Endometrial microvascular endothelial cells (primary cell): Measurements from ENCODE around the gene ACOT7. TPM values are rescaled to one million over a fixed set of nuclear protein-coding genes. Genes with fewer than 3 reads are reported as not detected.

Source experiments
- in situ Hi-C: cut with HindIII; loops from 2 replicates; pipeline ENCODE4 v1.10.0; 2017; ENCODE audit warnings: low sequenced_read_pairs, low pct_unique_long_range_greater_than_20kb; ENCODE audit errors: inconsistent ontology term
- total RNA-seq: library from RNA; depleted of rRNA; stranded (reverse); fragments of >200 nt; gene quantifications from one replicate; pipeline ENCODE4 v1.2.3, GENCODE V29; 2015; ENCODE audit errors: inconsistent ontology term

ACOT7 gene
- total RNA-seq, 1 donor from 2014 or later: 101 TPM

DNA sequence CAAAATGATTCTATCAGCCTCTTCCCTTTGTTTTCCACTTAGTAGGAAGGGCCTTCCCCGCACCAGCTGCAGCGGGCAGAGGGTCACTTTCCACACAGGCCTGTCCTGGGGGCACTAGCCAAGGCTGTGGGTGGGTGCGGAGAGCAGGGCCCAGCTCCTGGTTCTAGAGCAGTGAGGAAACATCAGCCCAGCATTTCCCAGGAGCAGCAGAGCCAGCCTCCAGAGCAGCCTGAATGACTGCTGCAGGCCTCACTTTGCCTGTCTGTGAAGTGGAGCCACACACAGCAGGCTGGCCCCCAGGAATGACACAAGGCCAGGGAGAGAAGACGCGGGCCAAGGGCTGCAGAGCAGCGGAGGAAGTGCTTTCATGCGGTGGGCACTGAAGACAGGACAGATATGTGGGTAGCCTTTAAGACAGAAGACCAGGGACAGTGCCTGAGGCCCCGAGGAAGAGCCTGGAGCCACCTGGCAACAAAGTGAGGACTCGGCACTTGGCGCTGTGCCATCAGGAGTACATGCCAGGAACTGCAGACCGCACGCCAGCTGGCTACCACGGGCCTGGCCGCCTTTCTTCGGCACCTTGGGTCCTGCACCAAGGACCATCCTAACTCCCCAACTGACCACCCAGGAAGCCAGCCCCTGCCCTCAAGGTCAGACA, 42.0 kb downstream of the ACOT7 start:
- in situ Hi-C loops: no loop called here

DNA sequence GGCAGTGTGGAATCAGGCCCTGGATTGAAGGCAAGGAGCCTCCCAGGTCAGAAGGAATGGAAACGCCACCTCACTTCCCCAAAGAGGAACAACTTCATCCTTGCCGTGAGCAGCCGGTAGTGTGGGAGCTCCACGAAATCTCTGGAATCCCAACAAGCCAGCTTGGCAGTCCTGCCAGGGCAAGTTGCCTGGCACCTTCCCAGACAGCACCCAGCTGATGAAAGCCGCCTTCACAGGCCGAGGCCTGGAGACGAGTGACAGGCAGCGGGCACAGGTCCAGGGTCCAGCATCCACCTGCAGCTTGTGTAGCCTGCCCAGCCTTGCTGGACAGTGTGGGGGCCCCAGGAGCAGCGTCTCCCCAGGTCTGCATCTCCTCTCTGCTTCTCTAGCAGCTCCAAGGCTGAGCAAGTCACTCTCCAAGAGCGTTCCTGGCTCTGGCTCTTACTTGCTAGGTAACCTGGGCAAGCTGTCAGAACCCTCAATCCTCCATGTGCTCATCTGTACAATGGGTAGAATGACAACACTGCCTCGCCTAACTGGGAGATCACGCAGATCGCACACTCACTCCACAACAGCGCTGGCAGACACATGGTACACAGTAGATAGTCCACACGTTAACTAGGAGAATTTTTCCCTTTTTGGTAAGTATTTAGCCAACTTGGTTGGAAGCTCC, 43.0 kb downstream of the ACOT7 start:
- in situ Hi-C loops: no loop called here

DNA sequence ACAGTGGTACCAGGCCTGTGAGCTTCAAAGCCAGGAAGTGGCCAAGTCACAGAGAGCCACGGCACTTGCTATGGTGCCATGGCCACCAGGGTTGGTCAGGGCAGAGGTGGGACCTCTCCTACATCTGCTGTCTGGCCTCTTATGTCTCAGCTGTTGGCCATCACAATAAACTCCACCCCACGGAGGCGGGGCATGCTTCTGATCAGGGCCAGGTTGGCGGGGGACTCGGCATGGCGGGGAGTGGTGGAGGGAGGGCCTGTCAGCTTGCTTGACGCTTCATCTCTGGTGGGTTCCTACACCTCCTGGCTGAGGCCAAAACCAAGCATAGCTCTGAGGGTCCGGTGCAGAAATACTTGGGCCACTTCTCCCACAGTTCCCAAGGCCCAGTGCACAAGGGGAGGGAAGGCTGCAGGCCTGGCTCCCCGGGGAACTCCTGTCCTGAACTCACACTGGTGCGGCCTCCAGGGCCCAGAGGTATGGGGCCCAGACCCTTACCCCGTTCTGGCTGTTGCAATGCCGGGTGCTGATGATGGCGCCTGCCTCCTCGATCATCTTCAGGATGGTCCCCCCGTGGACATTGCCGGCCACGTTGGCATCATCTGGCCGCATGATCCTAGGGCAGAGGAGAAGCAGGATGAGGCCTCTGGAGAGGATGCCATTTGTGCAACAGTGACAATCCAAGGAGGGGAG, 44.2 kb downstream of the ACOT7 start:
- in situ Hi-C loops: no loop called here

DNA sequence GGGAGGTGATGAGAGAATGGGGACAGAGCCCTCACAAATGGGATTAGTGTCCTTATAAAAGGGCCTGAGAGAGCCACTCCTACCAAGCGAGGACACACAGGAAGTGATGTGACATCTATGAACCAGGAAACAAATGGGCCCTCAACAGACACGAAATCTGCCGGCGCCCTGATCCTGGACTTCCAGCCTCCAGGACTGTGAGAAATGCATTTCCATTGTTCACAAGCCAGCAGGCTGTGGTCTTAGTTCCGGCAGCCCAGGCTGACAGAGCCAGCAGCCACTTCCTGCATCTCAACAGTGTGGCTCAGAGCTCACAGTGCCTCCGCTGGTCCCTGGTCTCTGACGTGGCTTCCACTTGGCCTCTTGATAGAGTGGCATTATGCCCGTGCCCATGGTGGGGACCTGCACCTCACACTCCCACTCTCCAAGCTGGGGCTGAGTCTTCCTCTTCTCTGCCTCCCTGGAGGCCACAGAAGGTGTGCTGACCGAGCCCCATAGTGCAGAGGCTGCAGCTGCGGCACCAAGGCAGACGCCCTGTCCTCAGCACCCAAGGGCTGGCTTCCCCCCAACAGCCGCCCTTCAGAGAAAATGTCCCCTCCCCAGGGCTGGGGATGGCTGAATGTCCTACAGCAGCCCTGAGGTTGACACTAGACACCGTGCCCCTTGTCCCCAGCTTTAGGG, 44.9 kb downstream of the ACOT7 start:
- in situ Hi-C loops: no loop called here

DNA sequence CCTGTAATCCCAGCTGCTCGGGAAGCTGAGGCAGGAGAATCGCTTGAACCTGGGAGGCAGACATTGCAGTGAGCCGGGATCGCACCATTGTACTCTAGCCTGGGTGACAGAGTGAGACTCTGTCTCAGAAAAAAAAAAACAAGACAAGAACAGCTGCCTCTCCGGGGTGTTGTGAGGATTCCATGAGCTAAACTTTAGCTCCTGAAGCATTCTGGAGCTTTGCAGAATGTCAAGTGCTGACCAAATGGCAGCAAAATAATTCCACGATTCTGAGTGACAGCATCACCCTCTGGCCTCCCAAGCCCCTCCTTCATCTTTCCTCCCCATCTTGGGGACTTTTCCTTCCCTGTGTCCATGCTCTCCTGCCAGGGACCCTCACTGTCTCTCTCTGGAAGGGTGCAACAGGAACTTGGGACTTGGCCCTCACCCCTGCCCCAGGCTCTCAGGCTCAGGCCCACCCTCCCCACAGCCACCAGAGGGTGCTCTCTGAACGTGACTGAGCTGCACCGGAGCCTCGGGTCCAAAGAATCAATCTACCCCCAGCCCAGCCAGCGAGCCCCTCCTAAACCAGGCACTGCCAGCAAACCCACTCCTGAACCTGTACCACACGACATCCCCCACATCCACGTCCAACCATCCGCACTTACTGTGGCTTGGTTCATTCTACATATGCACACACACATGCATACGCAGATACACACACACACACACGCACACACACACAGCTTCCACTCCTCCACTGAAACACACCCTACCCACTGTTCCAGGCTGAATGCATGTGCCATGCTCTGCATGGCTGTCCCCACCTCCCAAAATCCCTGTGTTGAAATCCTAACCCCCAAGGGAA, 45.7 kb downstream of the ACOT7 start:
- in situ Hi-C loops: no loop called here

DNA sequence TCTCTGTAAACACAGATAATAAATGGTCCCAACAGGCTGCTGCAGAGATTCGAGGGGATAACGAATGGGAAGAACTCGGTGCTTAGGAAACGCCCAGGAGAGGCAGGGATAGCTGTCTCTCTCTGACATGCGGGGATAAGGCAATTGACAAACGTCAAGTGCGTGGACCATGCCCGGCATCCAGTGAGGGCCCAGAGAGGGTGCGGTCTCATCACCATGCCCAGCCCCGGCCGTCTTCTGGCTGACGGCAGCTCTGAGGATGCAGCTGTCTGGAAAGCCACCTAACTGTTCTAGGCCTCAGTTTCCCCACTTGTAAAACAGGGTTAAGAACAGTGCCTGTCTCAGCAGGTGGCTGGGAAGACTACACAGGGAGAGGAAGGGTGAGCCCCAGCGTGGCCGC, 48.1 kb downstream of the ACOT7 start:
- in situ Hi-C loops: no loop called here

DNA sequence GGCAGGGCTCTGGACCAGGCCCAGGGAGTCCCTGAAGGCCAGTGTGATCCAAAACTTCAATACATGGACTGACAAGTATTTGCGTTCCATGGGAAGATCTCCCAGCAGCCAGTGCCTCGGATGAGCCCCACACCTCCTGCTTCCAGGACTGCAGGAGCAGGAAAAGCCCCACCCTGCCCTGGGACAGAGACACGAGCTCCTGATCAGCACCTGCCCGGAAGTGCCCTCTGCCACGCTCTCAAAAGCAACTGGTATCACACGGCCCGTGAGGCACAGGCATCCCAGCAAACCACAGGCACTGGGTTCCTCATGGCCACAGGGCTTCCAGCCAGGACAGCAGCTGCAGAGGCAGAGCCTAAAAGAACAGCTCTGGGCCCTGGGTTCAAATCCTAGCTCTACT, 48.6 kb downstream of the ACOT7 start:
- in situ Hi-C loops: no loop called here

DNA sequence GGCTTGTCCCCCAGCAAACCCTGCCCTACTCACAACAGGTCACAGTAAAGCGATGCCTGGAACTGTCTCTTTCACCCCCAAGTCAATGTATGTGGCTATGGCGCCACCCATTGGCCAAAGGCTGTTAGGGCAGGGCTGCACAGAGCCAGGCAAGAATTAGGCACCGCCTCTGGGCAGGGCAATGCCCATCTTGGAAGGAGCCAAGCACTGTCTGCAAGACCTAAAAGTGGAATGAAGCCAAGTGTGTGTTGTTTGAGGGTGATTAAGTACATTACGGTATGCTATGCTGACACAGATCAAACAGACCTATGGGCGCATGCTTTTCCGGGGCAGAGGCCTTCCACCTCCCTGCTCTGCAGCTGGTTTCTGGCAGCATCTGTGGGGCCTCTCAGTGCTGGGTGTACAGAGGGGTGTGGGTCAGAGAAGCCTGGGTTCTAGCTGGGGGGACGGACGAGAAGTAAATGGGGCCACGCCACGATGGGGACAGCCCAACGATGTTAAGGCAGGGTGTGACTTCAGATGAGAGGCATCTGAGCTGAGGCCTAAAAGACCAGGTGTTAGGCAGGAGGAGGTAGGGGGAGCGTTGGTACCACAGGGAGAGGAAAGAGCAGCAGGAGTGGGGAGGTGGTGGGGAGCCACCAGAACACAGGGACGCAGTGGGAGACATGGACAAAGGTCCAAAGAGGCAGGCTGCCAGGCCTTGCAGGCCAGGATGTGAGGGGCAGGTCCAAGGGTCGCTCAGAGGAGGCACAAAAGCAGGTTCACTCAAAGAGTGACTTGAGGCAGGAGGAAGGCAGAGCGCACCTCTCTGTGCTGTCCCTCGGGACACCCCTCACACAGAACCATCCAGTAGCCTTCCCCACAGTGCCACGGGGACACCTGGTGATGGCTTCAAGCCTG, 49.8 kb downstream of the ACOT7 start:
- in situ Hi-C loops: no loop called here

DNA sequence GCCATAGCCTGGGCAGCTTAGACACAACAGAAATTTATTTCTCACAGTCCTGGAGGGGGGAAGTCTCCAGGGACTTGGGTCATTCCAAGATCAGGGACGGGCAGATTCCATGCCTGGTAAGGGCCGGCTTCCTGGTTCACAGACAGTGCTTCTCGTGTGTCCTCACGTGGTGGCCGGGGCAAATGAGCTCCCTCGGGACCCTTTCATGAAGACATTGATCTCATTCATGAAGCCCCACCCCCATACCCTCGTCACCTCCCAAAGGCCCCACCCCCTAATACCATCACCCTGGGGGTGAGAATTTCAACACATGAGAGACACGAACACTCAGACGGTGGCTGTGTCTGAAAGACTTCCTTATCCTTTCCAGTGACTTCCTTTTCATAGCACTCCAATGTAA, 51.5 kb downstream of the ACOT7 start:
- in situ Hi-C loops: no loop called here

DNA sequence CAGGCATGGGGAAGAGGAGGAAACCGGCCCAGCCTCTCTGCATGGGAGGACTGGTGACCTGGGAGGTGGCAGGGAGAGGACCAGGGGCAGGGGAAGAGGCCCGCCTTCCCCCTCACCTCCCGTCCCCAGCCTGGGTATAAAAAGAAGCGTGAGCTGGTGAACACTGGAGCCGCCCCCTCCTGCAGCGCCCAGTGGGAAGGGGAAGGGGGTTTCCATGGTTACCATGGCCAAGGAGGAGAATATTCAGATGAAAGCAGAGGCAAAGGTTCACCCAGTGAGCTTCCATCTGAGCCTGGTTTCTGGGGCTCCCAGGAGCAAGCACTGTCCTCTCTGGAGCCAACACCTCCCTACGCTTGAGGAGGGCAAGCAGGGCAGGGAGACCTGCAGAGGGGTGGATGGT, 54.9 kb downstream of the ACOT7 start:
- in situ Hi-C loops: no loop called here

DNA sequence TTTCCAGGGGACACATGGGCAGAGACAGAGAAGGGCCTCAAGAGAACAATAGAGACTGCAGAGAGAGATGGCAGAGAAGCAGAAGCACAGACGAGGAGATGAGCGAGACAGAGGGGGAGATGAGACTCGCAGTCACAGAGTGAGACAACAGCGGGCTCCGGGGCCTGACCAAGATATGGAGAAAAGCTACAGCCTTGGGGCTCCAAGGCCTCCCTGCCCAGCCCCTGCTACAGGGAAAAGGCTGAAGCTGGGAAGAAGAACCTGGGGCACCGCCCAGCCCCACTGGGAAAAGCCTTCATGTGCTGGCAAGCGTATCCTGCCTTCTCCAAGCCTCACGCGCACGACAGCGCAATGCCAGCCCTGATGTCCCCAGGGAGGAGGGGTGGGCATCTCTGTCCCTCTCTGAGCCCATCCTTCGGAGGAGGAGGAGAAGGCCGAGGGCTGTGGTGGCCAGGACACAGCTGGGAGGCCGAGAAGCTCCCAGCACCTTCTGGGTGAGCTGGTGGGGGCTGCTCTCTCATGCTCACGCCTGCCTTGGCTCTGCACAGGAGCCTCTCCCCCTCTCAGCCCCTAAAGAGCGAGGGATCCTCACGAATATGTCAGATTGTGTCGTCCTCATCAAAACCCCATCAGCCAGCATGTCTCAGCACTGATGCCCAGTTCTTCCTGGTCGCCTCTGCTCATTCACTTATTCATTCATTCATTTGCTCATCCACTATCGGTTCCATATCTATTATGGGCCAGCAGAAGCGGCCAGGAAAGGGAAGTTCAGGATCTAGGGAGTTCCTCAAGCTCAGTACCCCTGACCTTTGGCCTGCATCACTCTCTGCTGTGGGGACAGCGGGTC, 56.6 kb downstream of the ACOT7 start:
- in situ Hi-C loops: no loop called here

DNA sequence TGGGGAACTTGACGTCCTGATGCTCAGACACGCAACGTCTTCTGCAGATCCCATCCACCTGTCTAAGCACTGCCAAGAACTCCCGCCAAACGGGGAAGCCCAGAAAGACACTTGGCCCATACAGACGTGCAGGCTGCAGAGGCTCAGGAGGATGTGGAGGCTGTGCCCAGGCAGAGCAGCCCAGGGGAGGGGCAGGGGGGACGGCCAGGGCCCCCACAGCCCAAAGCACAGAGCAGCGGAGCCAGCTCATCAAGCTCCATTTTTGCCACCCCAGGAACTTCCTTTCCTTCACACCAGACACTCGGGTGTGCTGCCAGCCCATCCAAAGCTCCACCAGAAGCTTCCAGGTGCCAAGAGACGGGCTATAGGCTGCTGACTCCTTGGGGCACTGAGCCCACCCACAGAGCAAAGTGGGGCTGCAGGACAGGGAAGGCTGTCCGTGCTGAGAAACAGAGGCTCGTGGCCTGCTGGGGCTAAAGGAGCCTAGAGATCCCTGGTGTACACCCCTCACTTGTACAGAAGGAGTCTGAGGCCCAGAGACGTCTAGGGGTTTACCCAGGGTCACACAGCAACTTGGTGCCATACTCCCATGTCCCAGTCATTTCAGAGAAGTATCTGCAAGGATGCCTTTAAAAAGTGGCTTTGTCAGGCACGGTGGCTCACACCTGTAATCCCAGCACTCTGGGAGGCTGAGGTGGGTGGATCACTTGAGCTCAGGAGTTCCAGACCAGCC, 59.1 kb downstream of the ACOT7 start:
- in situ Hi-C loops: no loop called here

DNA sequence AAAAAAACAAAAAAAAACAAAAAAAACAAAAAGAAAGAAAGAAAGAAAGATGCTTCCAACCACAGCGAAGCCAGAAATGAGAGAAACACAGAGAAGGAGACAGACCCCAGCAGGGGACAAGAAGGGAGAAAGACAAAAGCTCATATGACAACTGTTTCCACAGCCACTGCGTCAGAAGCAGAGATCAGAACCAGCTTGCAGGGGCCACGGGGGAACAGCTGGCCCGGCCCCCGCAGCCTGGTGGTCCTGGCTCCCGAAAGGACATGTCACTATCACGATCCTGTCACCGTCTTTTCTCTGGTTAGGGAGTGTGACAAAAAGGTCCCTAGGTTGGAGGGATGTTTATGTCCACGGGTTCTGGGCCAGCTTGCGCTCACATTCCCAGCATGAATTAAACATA, 60.7 kb downstream of the ACOT7 start:
- in situ Hi-C loops: no loop called here

DNA sequence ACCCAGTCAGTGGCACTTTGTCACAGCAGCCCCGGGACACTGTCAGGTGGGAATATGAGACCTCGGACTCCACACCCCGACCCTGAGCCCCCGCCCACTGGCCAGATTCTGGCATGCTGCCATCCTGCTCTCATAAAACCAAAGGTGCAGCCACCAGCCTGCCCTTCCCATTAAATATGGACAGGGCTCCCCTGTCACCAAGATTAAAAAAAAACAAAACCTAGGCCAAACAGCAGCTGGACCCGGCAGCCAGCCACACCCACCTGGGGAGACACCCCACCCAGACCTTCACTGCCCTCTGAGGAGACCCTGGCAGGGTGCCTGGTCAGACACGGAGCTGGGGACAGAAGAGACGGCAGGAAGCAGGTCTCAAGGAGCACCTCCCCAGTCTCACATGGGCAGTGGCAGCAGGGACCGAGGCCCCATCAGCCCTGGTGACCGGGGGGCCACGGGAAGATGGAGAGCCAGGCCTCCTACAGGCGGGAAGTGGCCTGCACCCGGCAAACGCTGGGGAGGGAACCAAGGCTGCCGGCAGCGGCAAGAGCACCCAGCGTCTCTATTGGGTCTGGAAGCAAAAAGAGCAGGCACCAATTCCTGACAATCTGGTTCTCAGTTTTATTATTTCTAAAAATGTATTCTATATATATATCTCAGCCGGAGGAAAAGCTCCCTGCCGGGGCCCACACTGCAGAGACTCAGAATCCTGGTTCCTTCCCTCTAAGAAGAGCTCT, 61.9 kb downstream of the ACOT7 start:
- in situ Hi-C loops: no loop called here

DNA sequence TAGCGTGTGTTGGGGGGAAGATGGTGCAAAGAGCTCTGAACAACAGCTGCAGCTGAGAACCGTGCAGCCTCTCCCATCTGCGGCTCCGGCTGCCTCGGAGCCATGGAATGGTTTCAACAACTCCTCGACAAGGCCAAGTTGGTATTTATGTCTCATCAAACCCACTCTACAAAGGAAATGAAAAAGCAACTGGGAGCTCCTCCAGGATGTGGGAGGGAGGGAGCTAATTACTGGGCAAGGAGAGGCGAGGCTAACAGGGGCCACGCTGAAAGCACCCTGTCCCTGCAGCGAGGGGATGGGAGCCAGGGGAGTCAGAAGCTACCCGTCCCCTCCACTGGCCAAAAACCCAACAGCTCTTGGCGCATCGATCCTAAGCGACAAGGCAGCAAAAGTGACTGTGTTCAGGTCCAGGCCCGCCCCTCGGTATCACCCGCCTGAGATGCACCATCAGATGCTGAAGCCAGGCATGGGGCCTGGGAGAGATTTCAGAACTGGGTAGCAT, 63.1 kb downstream of the ACOT7 start:
- in situ Hi-C loops: no loop called here

DNA sequence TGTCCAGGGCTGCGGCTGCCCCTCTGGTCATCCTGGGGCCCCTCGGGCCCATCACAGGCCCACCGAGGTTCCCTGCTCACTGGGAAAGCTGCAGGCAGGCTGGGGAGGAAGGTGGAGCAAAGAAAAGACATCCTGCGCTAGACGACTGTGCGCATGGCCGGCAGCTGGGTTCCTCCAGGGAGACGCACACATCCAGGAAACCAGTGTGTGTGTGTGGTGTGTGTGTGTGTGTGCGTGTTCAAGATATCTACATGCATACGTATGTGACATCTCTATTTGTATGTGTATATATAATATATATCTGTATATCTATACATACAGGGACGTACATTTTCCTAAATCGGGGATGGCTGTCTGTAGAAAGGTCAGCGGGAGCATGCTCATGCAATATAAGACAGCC, 63.7 kb downstream of the ACOT7 start:
- in situ Hi-C loops: no loop called here
